Measurements from ENCODE around the gene NRIP2. TPM values are rescaled to one million over a fixed set of nuclear protein-coding genes. Genes with fewer than 3 reads are reported as not detected.

The NRIP2 gene
- total RNA-seq, 3 donors from 2014 or later: 0.64 to 2.2 (median 0.96) TPM

GRCh38 chr12:2776129-2776806 lies 58.6 kb downstream of the NRIP2 start:
- intact Hi-C loops (cut with DNase I, micrococcal nuclease): no loop called here
- ATAC-seq: no peak
- Histone ChIP-seq H3K4me3 (no peak overlapping the region), H3K4me1 (ENCODE audit: low read depth) (no peaks in the 10 kb centered on the region), H3K36me3 (ENCODE audit: low read depth) (no peaks in the 10 kb centered on the region), H3K9me3 (no peaks in the 10 kb centered on the region)
- TF ChIP-seq CTCF (IDR thresholded peaks at IDR 0.05): no peak
- DNase-seq: no peak

GRCh38 chr12:2775431-2775830 lies 59.4 kb downstream of the NRIP2 start:
- DNase-seq (no peak), ATAC-seq (no peak)
- intact Hi-C loops (cut with DNase I, micrococcal nuclease): no loop called here
- Histone ChIP-seq H3K9me3 (no peaks in the 10 kb centered on the region), H3K4me3 (no peak overlapping the region), H3K36me3 (ENCODE audit: low read depth) (no peaks in the 10 kb centered on the region), H3K4me1 (ENCODE audit: low read depth) (peaks cover under 1% of the 10 kb centered on the region)
- no peak for TF ChIP-seq CTCF (IDR thresholded peaks at IDR 0.05)

Other genes starting within 250 kb of the NRIP2 start
- 10 to 100 TPM; 58.2 to 79.7 (median 76.0) TPM for gene FKBP4, start 40.1 kb downstream of the NRIP2 start, total RNA-seq
- gene ITFG2, start 22.4 kb downstream of the NRIP2 start, total RNA-seq: 10 to 100 TPM; 37.9 to 55.4 (median 38.0) TPM
- gene TEX52, start 22.0 kb upstream of the NRIP2 start, total RNA-seq: not detected
- 10 to 100 TPM in 1 of 3 donors, 1 to 10 TPM in 2; 6.3 to 30.0 (median 7.7) TPM for gene FOXM1, start 42.1 kb upstream of the NRIP2 start, total RNA-seq
- gene RHNO1, start 42.2 kb upstream of the NRIP2 start, total RNA-seq: 10 to 100 TPM in 2 of 3 donors, 1 to 10 TPM in 1; 8.7 to 20.1 (median 15.5) TPM
- gene TULP3, start 55.9 kb upstream of the NRIP2 start, total RNA-seq: 10 to 100 TPM in 1 of 3 donors, 1 to 10 TPM in 2; 7.9 to 18.2 (median 8.2) TPM
- 10 to 100 TPM in 1 of 3 donors, 1 to 10 TPM in 2; 4.6 to 11.3 (median 6.5) TPM for gene TEAD4, start 124.4 kb upstream of the NRIP2 start, total RNA-seq
- 10 to 100 TPM in 1 of 3 donors, 1 to 10 TPM in 2; 4.7 to 28.4 (median 8.5) TPM for gene TSPAN9, start 242.3 kb upstream of the NRIP2 start, total RNA-seq

All from mucosa of descending colon (tissue), 3 donors.